GM19463 (cell line): ENCODE data around the gene SRM.
"Not testable (repeated sequence)": the region's sequence is repeated elsewhere in the genome, so short reads cannot be mapped to it uniquely, and the experiment has no call there.

Experiments used
- ATAC-seq: cut with Tn5 transposase; IDR thresholded peaks from one replicate; pipeline ENCODE4 v1.9.1; 2021; ENCODE audit warnings: mild to moderate bottlenecking, moderate library complexity; ENCODE audit not compliant: unreplicated experiment

The SRM gene

DNA sequence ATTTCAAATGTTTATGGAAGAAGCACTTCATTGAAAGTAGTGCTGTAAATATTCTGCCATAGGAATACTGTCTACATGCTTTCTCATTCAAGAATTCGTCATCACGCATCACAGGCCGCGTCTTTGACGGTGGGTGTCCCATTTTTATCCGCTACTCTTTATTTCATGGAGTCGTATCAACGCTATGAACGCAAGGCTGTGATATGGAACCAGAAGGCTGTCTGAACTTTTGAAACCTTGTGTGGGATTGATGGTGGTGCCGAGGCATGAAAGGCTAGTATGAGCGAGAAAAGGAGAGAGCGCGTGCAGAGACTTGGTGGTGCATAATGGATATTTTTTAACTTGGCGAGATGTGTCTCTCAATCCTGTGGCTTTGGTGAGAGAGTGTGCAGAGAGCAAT lies 36.6 kb downstream of the SRM start:
- ATAC-seq, result no peak

DNA sequence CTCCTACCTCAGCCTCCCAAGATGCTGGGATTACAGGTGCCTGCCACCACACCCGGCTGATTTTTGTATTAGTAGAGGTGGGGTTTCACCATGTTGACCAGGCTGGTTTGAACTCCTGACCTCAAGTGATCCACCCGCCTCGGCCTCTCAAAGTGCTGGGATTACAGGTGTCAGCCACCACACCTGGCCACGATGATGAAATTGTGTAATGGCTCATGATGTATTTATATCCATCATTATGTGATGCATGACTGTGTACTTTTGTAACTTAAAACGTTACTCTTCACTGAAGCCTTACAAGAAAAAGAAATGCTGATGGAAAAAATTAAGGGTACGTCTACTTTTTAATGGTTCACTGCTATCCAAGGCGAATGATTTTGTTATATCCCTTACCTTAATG lies 39.8 kb downstream of the SRM start:
- no peak for ATAC-seq

DNA sequence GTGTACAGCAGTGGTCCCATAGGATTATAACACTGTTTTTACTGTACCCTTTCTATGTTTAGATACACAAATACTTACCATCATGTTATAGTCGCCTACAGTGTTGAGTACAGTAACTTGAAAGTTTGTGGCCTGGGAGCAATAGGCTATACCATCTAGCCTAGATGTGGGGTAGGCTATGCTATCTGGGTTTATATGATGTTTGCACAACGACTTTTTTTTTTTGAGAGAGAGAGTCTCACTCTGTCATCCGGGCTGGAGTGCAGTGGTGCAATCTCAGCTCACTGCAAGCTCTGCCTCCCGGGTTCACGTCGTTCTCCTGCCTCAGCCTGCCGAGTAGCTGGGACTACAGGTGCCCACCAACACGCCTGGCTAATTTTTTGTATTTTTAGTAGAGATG lies 40.5 kb downstream of the SRM start:
- ATAC-seq, result not testable (repeated sequence)

DNA sequence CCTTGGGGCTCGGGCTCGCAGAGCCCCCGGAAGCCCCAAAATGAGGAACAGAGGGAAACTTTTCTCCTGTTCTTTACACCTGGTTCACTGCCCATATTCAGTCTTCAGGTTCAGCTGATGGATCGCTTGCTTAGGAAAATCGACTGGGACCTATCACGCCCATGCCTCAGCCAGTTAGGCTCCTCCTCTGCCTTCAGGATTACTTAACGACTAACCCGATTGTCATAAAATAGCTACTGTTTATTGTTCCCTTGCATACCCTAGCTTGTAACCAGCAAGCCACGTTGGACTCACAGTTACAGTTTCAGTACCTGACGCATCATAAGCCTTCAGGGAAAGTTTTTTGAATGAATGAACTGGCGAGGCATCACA lies 46.7 kb downstream of the SRM start:
- no peak for ATAC-seq

DNA sequence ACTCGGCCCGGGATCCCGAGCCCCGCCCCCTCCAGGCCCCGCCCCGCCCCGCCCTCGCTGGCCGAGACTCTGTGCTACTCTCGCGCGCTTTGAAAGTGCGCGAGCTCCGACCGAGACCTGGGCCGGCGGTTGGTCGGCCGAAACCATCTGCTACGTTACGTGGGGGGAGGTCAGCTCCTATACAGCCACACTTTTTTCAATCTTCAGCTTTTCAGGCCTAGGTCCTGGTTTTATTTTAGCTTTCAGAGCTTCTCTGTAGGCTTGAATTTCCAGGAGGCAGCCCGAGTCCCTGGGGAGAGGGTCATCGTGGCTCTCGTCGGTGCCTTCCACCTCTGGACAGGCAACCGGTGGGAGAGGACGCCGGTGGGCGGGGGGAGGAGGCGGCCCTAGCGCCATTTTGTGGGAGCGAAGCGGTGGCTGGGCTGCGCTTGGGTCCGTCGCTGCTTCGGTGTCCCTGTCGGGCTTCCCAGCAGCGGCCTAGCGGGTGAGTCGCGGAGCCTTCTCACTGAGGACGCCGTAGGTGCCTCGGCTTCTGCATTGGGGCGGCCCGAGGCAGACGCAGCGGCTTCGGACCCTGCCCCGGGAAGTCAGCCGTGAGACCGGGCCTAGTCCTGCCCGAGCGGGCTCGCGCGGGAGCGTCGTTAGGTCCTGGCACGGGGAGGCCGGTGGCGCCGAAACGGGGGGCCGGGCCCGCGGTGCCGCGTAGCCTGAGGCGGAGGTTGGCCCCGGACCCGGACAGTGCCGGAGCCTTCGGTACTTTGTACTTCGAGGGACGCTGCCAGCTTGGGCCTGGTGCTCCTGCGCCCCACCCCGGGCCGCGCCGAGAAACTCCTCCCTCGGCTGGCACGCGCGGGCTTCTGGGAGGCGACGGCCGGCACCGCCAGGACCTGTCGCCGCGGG lies 47.3 kb downstream of the SRM start, which contains the start of gene TARDBP:
Gene TARDBP (plus strand): TSS at position 395 of the 900 bp plus-strand sequence. CDS start 1,074 bp downstream, outside the sequence.
- ATAC-seq, result peak; percentile 87
